DMS 273 (cell line): Measurements from ENCODE around the gene ETV3.
"Not testable (repeated sequence)": the region's sequence is repeated elsewhere in the genome, so short reads cannot be mapped to it uniquely, and the experiment has no call there.

Experiments used
- DNase-seq: peaks from one replicate; lab custom pipeline; 2025; ENCODE audit not compliant: unreplicated experiment; lab: John Stamatoyannopoulos, UW

The ETV3 gene

DNA sequence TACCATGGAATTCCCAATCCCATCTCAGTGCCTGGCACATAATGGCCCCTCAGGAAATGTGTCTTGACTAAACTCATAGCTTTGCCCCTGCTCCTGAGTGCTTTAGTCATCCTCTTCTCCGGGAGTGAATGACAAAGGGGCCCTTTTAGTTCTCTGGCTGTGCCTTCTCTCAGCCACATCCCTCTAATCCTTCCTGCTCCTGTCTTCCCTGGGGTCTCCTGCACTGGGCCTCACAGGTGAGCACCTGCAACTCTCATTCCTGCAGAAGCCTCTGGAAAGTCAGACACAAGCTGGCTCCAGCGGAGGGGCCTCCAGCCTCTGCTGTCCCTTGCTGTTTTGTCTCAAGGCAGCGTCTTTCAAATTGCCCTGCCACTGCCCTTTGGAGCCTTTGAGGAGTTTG lies 24.6 kb downstream of the ETV3 start:
- DNase-seq: no peak

GRCh38 chr1:157113106-157113505 lies 25.1 kb downstream of the ETV3 start:
- DNase-seq: no peak

GRCh38 chr1:157112186-157112867 lies 25.9 kb downstream of the ETV3 start:
- DNase-seq: no peak

GRCh38 chr1:157111396-157112165 lies 26.6 kb downstream of the ETV3 start:
- no peak for DNase-seq

GRCh38 chr1:157110686-157111085 lies 27.5 kb downstream of the ETV3 start:
- DNase-seq: no peak

DNA sequence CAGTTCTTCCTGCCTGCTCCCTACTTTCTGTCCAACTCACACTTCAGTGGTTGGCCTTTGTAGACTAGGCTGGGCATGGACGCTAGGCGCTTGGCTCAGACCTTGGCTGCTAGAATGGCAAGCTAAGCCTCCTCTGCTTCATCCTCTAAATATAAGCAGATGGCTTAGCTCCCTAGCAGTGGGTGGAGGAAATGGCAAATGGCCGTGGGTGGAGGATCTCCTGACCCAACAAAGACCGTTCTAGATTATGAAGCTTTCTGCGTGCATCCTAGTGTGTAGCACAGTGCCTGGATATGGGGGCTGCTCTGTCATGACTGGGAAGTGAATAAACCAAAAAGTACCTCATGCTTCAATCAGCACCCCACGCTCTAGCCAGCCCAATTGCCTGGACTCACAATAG lies 28.2 kb downstream of the ETV3 start:
- peak; percentile 21 for DNase-seq

DNA sequence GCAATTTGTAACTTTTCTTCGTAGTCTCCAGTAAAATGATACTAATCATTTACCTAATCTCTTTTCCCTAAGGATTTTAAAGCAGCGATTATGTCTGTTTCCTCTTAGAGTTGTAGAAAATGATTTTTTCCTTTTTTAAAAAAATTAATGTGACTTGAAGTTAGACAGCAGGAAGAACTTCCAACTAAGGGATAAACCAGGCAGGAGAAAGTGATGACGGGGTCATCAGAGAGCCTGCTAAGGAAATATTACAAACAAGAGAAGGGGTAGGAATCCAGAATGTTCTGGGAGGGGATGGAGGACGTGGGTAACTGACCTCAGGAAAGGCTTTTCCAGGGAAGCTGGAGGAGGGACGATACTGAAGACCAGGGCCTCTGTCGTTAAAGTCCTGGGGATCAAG lies 29.7 kb downstream of the ETV3 start:
- no peak for DNase-seq

GRCh38 chr1:157107702-157108101 lies 30.5 kb downstream of the ETV3 start:
- no peak for DNase-seq

DNA sequence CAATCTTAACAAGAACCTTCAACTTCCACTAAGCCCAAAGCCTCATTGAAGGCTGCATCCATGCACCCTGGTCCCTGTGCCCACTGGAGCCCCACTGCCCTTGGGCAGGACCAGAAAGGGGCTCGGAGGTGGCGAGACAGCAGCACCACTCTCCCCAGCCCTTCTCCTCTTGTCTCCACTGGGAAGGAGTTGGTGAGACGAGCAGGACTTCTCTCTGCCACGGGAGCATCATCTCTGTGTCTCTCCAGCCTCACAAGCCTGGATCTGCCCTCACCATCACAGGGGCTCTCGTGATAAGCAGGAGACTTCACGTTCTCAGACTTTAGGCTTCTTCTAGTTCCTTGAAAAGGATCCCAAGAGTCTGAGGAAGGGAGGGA lies 31.4 kb downstream of the ETV3 start:
- DNase-seq: no peak

- no peak for DNase-seq
Observed at GRCh38 chr1:157105988-157106812, 32.0 kb downstream of the ETV3 start.

DNA sequence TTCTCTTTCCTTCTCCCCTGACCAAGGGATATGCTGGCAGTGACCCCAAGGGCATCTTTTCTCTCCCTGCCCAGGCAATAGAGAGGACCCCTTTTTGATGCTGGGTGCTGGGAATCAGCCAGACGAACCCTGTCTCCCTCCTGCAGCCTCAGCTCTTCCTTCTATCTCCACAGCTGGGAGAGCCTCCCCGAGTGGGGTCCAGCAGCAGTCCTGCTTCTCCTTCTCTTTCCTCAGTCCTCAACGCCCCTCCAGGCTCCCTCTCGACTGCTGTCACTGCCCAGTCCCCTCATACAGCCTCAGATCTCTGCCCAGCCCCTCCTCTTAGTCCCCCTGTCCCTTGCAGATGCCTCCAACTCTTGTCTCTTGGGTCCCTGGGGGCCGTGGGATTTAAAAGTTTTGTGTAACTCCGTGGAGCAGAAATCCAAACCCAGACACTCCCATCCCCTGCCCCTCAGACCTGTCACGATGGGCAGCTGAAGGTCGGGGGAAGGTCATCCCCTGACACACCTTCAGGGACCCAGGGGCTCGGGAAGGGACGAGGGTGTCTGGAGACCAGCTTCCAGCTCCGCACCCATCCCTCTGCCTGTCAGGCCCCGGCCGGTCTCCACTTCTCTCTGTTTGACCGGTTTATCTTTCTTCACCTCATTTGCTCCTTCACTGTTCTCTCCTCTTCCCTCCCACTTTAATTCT lies 32.8 kb downstream of the ETV3 start:
- no peak for DNase-seq

DNA sequence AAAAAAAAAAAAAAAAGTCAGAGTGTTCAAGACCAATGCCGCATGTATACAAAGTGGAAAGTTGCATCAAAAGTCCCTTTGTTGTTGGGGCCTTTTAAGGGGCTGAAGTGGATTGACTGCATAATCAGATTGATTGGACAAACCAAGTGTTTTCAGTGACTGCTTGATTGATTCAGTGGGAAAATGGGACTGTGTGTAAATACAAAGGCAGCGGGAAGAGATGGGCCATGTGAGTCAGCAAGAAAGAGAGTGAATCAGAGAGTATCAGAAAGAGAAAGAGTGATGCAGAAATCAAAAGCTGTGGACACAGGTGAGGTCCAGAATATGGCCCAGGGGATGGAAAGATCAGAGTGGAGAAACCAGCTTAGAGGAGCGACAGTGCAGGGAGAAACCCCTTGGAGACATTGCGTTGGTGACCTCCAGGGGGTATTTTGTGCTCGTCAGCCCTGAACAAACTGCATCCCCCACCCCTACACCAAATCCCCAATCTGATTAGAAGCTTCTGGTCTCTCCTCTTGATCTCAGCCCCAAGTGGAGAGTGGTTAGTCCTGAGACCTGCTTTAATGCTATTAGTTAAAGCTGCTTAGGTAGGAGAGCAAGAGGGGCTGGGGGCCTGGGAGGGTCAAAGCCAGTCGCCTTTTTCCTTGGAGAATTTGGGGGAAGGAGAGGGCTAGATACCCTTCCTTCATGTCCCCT lies 33.4 kb downstream of the ETV3 start:
- no peak for DNase-seq

DNA sequence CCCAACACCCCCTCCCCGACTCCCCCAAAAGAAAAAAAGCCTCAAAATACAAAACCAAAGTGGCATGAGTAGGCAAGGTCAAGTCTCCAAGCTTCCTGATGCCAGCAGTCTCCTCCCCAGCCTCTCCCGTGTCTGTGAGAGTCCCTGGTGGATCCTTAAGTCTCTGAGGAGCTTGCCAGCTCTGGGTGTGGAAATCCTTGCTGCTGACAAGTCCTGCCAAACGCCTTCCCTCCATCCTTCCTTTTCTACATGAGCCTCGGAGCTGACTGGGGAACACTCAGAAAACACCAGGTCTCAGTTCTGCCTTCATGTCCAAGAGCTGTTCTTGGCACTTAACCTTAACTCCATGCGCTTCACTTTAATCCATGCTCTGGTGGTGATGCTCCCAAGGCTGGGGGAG lies 34.9 kb downstream of the ETV3 start:
- no peak for DNase-seq

GRCh38 chr1:157101149-157101548 lies 37.0 kb downstream of the ETV3 start:
- no peak for DNase-seq

- DNase-seq: no peak
Observed at GRCh38 chr1:157099633-157100009, 38.6 kb downstream of the ETV3 start, which contains the start of gene ETV3L. Gene ETV3L (minus strand): TSS chr1:157099808. CDS start chr1:157099523, 285 bp downstream.

DNA sequence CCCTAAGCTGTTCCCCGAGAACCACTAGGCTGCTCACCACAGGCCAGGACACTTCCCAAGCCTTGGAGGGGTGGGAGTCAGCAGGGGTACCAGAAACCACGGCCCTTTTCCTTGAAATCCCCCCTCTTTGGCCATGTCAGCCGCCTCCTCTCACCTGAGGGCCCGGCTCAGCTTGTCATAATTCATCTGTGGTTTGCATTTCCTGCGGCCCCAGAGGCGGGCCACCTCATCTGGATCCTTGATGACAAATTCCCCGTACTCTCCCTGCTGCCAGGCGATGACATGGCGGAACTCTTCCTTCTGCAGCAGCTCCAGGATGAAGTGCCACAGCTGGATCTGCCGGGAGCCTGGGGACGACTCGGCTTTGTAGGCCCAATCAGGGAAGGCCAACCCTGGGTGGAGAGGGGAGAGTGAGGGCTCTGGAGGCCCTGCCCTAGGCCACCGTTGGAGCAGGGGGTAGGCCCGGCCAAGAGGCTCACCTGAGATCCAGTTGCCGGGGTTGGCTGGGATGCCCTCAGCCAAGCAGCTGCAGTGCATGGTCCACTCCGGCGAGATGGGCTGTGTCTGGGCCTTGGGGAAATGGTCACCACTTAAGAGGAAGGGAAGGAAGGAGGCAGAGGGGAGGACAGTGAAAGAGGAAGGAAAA lies 39.1 kb downstream of the ETV3 start:
- not testable (repeated sequence) for DNase-seq

DNA sequence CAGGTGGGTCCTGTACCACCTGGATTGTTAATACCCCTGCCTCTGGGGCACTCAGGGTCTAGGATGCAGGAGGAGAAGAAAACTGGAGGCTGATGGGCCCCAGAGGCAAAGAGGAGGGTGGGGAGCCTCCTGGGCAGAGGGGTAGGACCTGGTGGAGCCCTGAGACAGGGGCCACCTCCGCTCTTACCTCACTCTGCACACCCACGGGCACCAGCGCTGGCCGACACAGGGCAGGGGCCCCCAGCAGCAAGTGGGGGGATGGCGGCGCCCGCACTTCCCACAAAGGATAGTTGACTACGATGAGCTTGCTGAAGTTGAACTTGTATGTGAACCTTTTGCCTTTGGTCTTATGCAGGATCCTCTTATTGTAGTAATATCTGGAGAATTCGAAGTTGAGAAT lies 39.7 kb downstream of the ETV3 start:
- no peak for DNase-seq

GRCh38 chr1:157097692-157098091 lies 40.5 kb downstream of the ETV3 start:
- no peak for DNase-seq

DNA sequence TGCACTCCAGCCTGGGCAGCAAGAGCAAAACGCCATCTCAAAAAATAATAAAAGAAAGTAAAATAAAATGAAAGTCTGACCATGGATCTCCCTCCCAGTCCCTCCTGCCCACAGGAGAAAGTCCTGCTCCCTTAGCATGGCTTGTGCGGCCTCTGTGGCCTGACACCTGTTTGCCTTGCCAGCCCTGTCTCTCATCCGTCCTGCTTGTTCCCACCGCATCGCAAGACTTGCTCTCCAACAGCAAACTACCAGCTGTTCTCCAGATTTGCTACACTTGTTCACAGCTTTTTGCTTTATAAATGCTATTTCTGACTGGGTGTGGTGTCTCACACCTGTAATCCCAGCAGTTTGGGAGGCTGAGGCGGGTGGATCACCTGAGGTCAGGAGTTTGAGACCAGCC lies 41.3 kb downstream of the ETV3 start:
- DNase-seq: no peak

DNA sequence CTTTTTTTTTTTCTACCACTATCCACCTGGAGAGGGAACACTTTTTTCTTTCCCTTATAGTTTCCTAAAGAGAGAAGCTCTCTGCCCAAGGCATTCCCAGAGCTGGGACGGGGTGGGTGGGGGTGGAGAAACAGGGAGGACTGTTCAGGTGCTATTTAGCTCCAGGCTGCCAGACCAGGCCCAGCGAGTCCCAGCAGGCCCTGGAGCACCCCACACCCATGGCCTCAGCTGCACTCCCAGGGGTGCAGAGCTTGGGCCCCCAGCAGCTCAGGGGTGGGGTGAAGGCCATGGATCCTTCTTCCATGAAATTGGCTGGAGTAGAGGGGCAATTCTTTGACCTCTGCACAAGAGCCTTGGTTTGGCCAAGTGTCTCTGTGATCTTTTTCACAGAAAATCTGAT lies 42.6 kb downstream of the ETV3 start:
- DNase-seq: no peak
